Endothelial cell of umbilical vein (primary cell): ENCODE results near the gene ITIH4.

Experiments used
- CTCF ChIP-seq, 2 donors: IDR thresholded peaks; 1 replicate in 1 of 2; 2 replicates in 1 of 2; pipeline ENCODE4 v1.5.1; 2011; ENCODE audit warnings: low read length in 2 of 2, mild to moderate bottlenecking in 2 of 2, moderate library complexity in 2 of 2, control low read depth in 1 of 2, inconsistent platforms in 1 of 2, low read depth in 1 of 2; ENCODE audit not compliant: insufficient read depth in 1 of 2; ENCODE audit errors: extremely low read depth in 1 of 2
- EZH2 ChIP-seq: IDR thresholded peaks from 2 replicates; pipeline ENCODE4 v1.6.1; 2012; ENCODE audit warnings: borderline replicate concordance, low read depth, mild to moderate bottlenecking, moderate library complexity, low read length, inconsistent platforms; ENCODE audit not compliant: severe bottlenecking
- POLR2A ChIP-seq: IDR thresholded peaks from 2 replicates; pipeline ENCODE4 v1.6.1; 2012; ENCODE audit warnings: low read depth, mild to moderate bottlenecking, control low read depth, low read length

GRCh38 chr3:52777959-52778805, 52.3 kb downstream of the ITIH4 start:
- TF ChIP-seq CTCF (IDR thresholded peaks at IDR 0.05; ENCODE audit: extremely low read depth in 1 of 2, insufficient read depth in 1 of 2, low read depth in 1 of 2, low read length in 2 of 2) (no peak), EZH2 (no peak), POLR2A (no peak)
